GM10266 (cell line): ENCODE measurements around the gene MANF.

ENCODE experiments used
- DNase-seq: peaks from one replicate; pipeline ENCODE4 v3.0.0; 2012; ENCODE audit errors: extremely low spot score
- TF ChIP-seq, protein P1 (sequence below): IDR thresholded peaks from 2 replicates; pipeline ENCODE4 v1.5.1; 2012; ENCODE audit warnings: mild to moderate bottlenecking, low read depth; ENCODE audit not compliant: control insufficient read depth, insufficient read depth; ENCODE audit errors: missing control alignments

MANF gene

DNA sequence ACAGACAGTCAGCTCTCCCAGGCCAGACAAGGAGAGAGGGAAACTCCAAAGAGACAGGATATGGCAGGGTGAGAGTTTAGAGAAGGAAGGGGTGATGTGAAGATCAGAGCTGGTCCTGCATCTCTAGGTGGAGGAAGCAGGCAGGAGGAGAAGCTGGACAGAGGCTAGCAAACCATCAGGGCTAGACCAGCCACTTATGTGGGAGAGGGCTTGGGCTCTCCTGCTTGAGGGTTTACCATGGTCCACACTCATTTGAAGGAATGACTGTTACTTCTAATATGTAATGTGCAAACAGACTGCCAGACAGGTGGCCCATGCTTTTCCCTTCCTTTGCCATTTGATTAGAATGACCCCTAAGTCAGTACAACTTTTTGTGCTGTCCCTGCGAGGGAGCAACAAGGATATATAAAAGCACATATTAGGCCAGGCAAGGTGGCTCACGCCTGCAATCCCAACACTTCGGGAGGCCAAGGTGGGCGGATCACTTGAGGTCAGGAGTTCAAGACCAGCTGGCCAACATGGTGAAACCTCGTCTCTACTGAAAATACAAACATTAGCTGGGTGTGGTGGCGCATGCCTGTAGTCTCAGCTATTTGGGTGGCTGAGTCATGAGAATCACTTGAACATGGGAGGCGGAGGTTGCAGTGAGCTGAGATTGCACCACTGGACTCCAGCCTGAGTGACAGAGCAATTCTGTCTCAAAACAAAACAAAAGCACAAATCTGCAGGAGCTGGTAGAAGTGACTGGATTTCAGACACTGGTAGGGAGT, 41.0 kb upstream of the MANF start:
- TF ChIP-seq, protein P1, sequence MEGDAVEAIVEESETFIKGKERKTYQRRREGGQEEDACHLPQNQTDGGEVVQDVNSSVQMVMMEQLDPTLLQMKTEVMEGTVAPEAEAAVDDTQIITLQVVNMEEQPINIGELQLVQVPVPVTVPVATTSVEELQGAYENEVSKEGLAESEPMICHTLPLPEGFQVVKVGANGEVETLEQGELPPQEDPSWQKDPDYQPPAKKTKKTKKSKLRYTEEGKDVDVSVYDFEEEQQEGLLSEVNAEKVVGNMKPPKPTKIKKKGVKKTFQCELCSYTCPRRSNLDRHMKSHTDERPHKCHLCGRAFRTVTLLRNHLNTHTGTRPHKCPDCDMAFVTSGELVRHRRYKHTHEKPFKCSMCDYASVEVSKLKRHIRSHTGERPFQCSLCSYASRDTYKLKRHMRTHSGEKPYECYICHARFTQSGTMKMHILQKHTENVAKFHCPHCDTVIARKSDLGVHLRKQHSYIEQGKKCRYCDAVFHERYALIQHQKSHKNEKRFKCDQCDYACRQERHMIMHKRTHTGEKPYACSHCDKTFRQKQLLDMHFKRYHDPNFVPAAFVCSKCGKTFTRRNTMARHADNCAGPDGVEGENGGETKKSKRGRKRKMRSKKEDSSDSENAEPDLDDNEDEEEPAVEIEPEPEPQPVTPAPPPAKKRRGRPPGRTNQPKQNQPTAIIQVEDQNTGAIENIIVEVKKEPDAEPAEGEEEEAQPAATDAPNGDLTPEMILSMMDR, result no peak
- no peak for DNase-seq

DNA sequence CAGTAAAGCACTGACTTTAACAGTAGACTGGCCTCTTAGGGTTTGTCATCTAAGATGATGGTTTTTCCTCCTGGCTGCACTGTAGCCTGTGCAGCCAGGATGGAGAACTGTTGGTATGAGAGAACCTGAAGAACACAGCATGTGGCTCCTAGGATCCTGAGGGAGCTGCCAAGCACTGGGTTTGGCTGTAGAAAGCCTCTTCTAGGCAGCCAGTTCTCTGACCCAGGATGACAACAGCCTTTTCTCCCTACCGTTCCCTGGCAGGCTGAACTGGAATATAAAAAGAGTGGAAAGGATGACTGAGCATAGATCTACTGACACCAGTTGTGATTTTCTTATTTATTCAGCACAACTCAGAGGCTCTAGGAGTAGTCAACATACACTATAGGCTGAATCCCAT, 34.3 kb upstream of the MANF start:
- DNase-seq, result no peak
- TF ChIP-seq, protein P1, result no peak

DNA sequence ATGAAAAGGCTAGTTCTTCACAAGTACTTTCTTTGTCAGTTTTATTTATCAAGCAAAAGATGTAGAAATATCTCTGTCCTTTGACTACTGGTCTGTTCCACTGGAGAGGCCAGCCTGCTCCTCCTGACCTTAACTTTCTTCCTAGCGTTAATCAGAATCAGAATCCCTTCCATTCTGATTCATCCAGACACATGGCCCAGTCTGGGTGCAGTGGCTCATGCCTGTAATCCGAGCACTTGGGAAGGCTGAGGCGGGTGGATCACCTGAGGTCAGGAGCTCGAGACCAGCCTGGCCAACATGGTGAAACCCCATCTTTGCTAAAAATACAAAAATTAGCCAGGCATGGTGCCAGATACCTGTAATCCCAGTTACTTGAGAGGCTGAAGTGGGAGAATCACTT, 32.0 kb upstream of the MANF start:
- TF ChIP-seq, protein P1, result no peak
- DNase-seq, result no peak

DNA sequence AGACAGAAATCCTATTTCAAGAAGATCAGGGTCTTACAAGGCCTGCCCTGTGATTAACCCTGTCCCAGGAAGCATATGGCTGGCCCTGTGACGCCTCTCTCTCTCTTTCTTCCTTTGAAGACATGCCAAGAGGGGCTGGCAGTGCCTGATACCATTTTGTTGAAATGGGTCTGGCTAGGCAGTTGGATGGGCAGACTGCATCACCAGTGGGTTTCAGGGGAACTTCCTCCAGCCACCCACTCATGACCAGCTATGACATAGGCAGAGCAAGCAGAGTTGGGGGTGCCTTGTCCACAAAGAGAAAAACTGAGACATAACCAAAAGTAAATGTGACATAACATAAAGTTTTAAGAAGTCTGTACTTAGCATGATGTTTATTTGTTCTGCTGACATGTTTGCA, 31.4 kb upstream of the MANF start:
- DNase-seq, result no peak
- TF ChIP-seq, protein P1, result no peak

DNA sequence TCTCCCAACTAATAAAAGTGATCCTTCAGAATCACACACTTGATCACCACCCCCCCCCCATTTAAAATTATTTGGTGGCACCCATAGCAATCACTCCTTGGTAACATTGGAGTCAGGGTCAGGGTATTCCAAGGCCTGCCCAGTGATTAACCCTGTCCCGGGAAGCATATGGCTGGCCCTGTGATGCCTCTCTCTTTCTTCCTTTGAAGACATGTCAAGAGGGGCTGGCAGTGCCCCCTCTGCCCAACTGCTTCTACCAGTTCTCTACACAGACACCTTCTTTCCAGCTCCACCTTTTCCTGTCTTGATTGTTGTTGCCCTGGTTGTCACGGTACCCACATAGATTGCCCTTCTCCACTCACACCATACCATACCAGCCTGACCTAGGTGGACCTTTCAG, 30.9 kb upstream of the MANF start:
- TF ChIP-seq, protein P1, result no peak
- DNase-seq, result no peak

DNA sequence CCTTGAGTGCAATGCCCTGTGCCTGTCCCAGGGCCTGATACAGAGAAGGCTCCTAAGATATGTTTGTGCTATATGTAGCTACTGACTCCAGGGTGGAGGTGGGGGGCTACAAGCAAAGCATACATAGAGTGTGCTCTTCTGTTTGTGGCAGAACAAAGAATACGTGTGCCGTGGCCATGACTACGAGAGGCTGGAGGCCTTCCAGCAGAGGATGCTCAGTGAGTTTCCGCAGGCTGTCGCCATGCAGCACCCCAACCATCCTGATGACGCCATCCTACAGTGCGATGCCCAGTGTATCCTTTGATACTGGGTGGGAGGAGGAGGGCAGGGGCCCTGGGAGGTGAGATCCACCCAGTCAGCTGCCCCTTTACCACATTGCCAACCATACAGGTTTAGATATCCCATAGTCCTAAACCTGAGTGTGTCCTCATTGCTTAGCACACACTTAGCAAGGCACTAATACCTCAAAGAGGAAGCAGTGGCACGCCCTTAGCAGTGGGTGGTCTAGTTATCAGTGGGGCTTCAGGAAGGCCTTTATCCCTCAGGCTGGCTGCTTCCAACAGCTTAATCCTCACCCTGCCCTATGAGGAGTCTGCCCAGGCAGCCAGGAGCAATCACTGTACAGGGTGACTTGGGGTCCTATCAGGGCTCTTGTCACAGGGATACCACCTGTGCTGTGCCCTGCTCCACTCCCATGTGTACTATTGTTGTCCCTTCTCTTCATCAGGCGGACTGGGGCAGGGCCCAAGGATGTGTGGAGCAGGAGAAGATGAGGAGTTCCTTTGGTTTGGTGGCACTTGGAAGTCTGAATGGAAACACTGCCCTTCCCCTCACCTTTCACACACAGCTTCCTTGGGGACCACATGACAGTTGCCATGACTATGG, 30.1 kb upstream of the MANF start:
- TF ChIP-seq, protein P1, result no peak
- DNase-seq, result no peak

DNA sequence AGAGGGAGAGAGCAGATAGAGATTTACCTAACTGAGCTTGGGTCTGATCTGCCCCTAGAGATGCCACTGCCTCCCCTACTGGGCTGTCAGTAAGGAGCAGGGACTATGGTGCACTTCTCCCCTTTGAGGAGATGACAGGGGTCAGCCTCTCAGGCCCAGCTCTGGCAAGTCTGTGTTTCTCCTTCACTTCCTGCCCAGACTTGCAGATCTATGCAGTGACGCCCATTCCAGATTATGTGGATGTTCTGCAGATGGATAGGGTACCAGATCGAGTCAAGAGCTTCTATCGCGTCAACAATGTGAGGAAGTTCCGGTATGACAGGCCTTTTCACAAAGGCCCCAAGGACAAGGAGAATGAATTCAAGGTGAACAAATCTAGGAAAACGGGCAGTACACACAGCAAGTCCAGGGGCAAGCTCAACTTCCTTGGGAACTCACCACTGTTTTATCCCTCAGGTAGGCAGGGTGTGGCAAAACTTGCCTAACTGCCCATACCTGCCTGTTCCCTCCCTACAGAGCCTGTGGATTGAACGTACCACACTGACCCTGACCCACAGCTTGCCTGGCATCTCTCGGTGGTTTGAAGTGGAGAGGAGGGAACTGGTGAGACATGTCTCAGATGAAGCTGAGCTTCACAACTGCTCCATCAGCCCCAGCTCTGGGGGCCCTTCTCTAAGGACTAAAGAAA, 29.1 kb upstream of the MANF start:
- TF ChIP-seq, protein P1, result no peak
- DNase-seq, result no peak
